GM23248 (cell line): ENCODE data around the gene CCDC88C. TPM values are rescaled to one million over a fixed set of nuclear protein-coding genes. Genes with fewer than 3 reads are reported as not detected.

Source experiments
- DNase-seq: peaks from one replicate; pipeline ENCODE4 v3.0.0-alpha.2; 2015
- H2AFZ ChIP-seq: fragments of 200-600 bp; sonication (generic); 2 replicates; pipeline ENCODE4 v1.6.1; 2016; ENCODE audit warnings: antibody characterized with exemption
- H3F3A ChIP-seq: fragments of 200-600 bp; sonication (generic); 2 replicates; pipeline ENCODE4 v1.6.1; 2016; ENCODE audit warnings: mild to moderate bottlenecking, antibody characterized with exemption, mixed run types; ENCODE audit not compliant: insufficient read depth
- H3K27ac ChIP-seq: fragments of 200-600 bp; sonication (generic); 2 replicates; pipeline ENCODE4 v1.5.1; 2016; ENCODE audit warnings: mild to moderate bottlenecking
- H3K27me3 ChIP-seq: fragments of 200-600 bp; sonication (generic); replicated peaks from 2 replicates; pipeline ENCODE4 v1.6.1; 2016; ENCODE audit warnings: mild to moderate bottlenecking; ENCODE audit not compliant: insufficient read depth
- H3K36me3 ChIP-seq: fragments of 200-600 bp; sonication (generic); 2 replicates; pipeline ENCODE4 v1.6.1; 2016; ENCODE audit warnings: low read depth, mild to moderate bottlenecking
- H3K4me1 ChIP-seq: fragments of 200-600 bp; sonication (generic); 2 replicates; pipeline ENCODE4 v1.6.1; 2016; ENCODE audit warnings: mild to moderate bottlenecking; ENCODE audit not compliant: insufficient read depth
- H3K4me2 ChIP-seq: fragments of 200-600 bp; sonication (generic); one replicate; pipeline ENCODE4 v1.6.1; 2016; ENCODE audit warnings: mild to moderate bottlenecking; ENCODE audit not compliant: unreplicated experiment
- H3K4me3 ChIP-seq: fragments of 200-600 bp; sonication (generic); 2 replicates; pipeline ENCODE4 v1.5.1; 2016; ENCODE audit warnings: mild to moderate bottlenecking
- H3K79me2 ChIP-seq: fragments of 200-600 bp; sonication (generic); 2 replicates; pipeline ENCODE4 v1.6.1; 2016; ENCODE audit warnings: mild to moderate bottlenecking; ENCODE audit not compliant: insufficient read depth
- H3K9ac ChIP-seq: fragments of 200-600 bp; sonication (generic); 2 replicates; pipeline ENCODE4 v1.6.1; 2016; ENCODE audit warnings: mild to moderate bottlenecking
- H3K9me2 ChIP-seq: fragments of 200-600 bp; sonication (generic); 2 replicates; pipeline ENCODE4 v1.6.1; 2016; ENCODE audit warnings: mixed run types, mild to moderate bottlenecking, moderate library complexity; ENCODE audit not compliant: insufficient read depth
- H3K9me3 ChIP-seq: fragments of 200-600 bp; sonication (generic); one replicate; pipeline ENCODE4 v1.6.1; 2017; ENCODE audit warnings: low read depth
- H4K20me1 ChIP-seq: fragments of 200-600 bp; sonication (generic); 2 replicates; pipeline ENCODE4 v1.6.0; 2016; ENCODE audit not compliant: insufficient read depth
- EZH2 ChIP-seq: fragments of 200-600 bp; sonication (generic); IDR thresholded peaks from 2 replicates; pipeline ENCODE4 v1.6.1; 2018; ENCODE audit warnings: antibody characterized with exemption, mild to moderate bottlenecking; ENCODE audit not compliant: insufficient read depth, poor library complexity, severe bottlenecking
- EZH2phosphoT487 ChIP-seq: fragments of 200-600 bp; sonication (generic); IDR thresholded peaks from 2 replicates; pipeline ENCODE4 v1.6.1; 2018; ENCODE audit warnings: antibody characterized with exemption, moderate library complexity, mild to moderate bottlenecking, low read depth; ENCODE audit not compliant: insufficient read depth
- WGBS, 2 experiments: methylation state at CpG; one replicate each; pipeline ENCODE4 v1.1.6; 2015 to 2017; ENCODE audit warnings: low lambda C conversion rate in 2 of 2, low coverage in 1 of 2; ENCODE audit errors: missing lambda C conversion rate in 2 of 2; 5-methylcytosine and 5-hydroxymethylcytosine counted together
- in situ Hi-C: fragments of 300-500 bp; cut with MboI; formaldehyde crosslinking; loops from 2 replicates; pipeline ENCODE4 v1.15.0; 2020
- polyA plus RNA-seq: library from polyadenylated mRNA; unstranded; fragments of >200 nt; fragmentation: Nextera tagmentation; extraction: Ambion mirVana; gene quantifications from 2 replicates; pipeline ENCODE4 v1.2.1, GENCODE V29; 2016
- total RNA-seq: library from RNA; depleted of rRNA; stranded (reverse); fragments of >200 nt; shearing (Covaris generic); gene quantifications from 2 replicates; pipeline ENCODE4 v1.2.3, GENCODE V29; 2014

Gene CCDC88C
- total and polyA plus RNA-seq, 2 experiments from 2014 or later = not detected

GRCh38 chr14:91394105-91395081, 23.2 kb downstream of the CCDC88C start:
- no peaks in the 10 kb centered on the region for H3K9me3 ChIP-seq
- no peaks in the 10 kb centered on the region for H3K4me1 ChIP-seq
- H4K20me1 ChIP-seq = no peaks in the 10 kb centered on the region
- H3K79me2 ChIP-seq = no peaks in the 10 kb centered on the region
- H3K9me2 ChIP-seq = no peaks in the 10 kb centered on the region
- TF ChIP-seq EZH2 = no peak
- no peak for TF ChIP-seq EZH2phosphoT487
- H2AFZ ChIP-seq = no peak overlapping the region
- WGBS, 2 experiments = 57 to 59% methylated on average over 17 of the region's 17 CpGs
- no peak overlapping the region for H3K9ac ChIP-seq
- H3K4me2 ChIP-seq = no peak overlapping the region
- no peak overlapping the region for H3K4me3 ChIP-seq
- H3F3A ChIP-seq = no peaks in the 10 kb centered on the region
- no peaks in the 10 kb centered on the region for H3K36me3 ChIP-seq
- H3K27ac ChIP-seq = no peak overlapping the region
- peaks cover 47% of the 10 kb centered on the region; the same call in 1 of the 2 replicates for H3K27me3 ChIP-seq
- in situ Hi-C loops = no loop called here
- DNase-seq = no peak

GRCh38 chr14:91392623-91393303, 24.9 kb downstream of the CCDC88C start:
- Histone ChIP-seq H3K9ac (no peak overlapping the region), H3K27ac (no peak overlapping the region), H3K36me3 (no peaks in the 10 kb centered on the region), H3K4me3 (no peak overlapping the region), H4K20me1 (no peaks in the 10 kb centered on the region), H3K79me2 (no peaks in the 10 kb centered on the region), H3K4me2 (no peak overlapping the region), H3K27me3 (peaks cover 51% of the 10 kb centered on the region), H3F3A (no peaks in the 10 kb centered on the region), H3K4me1 (no peaks in the 10 kb centered on the region), H3K9me2 (no peaks in the 10 kb centered on the region), H2AFZ (no peak overlapping the region), H3K9me3 (no peaks in the 10 kb centered on the region)
- TF ChIP-seq EZH2phosphoT487 = no peak
- TF ChIP-seq EZH2 = no peak
- in situ Hi-C loops = no loop called here
- DNase-seq = no peak
- 68 to 70% methylated on average over 19 of the region's 19 CpGs for WGBS, 2 experiments

DNA sequence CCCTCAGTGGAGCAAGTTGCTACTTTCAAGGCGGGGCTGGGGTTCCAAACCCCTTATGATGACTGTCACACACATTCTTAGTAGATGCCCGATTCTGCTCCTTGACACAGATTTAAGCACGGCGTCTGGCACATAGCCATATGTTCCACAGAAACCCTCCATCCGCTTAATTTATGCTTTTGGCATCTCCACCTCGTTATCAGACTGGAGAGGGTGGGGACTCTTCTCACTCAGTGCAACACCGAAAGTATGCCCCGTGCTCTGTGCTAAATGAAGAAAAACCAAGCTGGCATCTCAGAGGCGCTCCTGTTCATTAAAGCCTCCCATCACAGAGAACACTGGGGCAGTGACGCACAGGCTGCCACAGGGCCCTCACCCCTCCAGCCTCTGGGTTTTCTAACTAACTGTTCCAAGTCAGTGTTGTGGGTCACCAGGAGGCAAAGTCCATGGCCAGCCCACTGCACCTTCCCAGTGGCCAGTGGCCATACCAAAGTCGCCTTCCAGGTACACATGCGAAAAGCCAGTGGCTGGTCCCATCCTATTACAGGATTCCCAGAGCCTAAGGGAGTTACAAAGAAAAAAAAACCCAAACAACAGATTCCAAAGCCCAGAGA, 27.3 kb downstream of the CCDC88C start:
- in situ Hi-C loops = no loop called here
- Histone ChIP-seq H3K4me1 (no peaks in the 10 kb centered on the region), H3K9me3 (no peaks in the 10 kb centered on the region), H3K27me3 (peaks cover 43% of the 10 kb centered on the region), H3K4me3 (no peak overlapping the region), H3K36me3 (no peaks in the 10 kb centered on the region), H4K20me1 (no peaks in the 10 kb centered on the region), H3K79me2 (no peaks in the 10 kb centered on the region), H3K4me2 (no peak overlapping the region), H3K9me2 (no peaks in the 10 kb centered on the region), H2AFZ (no peak overlapping the region), H3K27ac (no peak overlapping the region), H3K9ac (no peak overlapping the region), H3F3A (no peaks in the 10 kb centered on the region)
- WGBS, 2 experiments = 70 to 76% methylated on average over 12 of the region's 12 CpGs
- no peak for TF ChIP-seq EZH2
- no peak for TF ChIP-seq EZH2phosphoT487
- DNase-seq = no peak

DNA sequence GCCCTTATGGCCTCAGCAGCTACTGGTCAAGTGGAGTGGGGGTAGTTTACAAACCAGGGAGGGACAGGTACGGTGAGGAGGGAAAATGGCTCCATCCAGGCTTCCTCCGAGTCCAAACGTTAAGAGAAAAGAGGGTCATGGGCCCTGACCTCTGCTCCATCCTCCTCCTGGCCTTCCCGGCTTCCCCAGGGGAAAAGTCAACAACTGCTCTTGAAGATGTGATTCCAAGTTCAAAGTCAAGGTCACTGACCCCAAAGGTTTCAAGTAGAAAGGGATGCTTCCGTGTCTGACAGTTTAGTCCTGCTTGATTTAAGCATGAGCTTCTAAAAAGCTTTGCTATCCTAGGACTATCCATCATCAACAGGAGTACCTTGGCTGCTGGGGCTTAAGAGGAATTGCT, 28.5 kb downstream of the CCDC88C start:
- H3K79me2 ChIP-seq = no peaks in the 10 kb centered on the region
- DNase-seq = no peak
- H3K9me3 ChIP-seq = no peaks in the 10 kb centered on the region
- H3K27ac ChIP-seq = no peak overlapping the region
- in situ Hi-C loops = no loop called here
- H3K27me3 ChIP-seq = peaks cover 52% of the 10 kb centered on the region
- H3K9me2 ChIP-seq = no peaks in the 10 kb centered on the region
- no peaks in the 10 kb centered on the region for H3K4me1 ChIP-seq
- 68 to 75% methylated on average over 5 of the region's 5 CpGs for whole genome bisulfite sequencing, 2 experiments
- no peaks in the 10 kb centered on the region for H3K36me3 ChIP-seq
- H4K20me1 ChIP-seq = no peaks in the 10 kb centered on the region
- H3K4me3 ChIP-seq = no peak overlapping the region
- no peaks in the 10 kb centered on the region for H3F3A ChIP-seq
- H3K4me2 ChIP-seq = no peak overlapping the region
- no peak overlapping the region for H2AFZ ChIP-seq
- H3K9ac ChIP-seq = no peak overlapping the region
- no peak for TF ChIP-seq EZH2phosphoT487
- no peak for TF ChIP-seq EZH2
